GM19351 (cell line): ENCODE measurements around the gene SERPINH1.

Experiments used
- ATAC-seq: cut with Tn5 transposase; IDR thresholded peaks from one replicate; pipeline ENCODE4 v1.9.1; 2021; ENCODE audit warnings: mild to moderate bottlenecking, moderate library complexity; ENCODE audit not compliant: unreplicated experiment

Gene SERPINH1

GRCh38 chr11:75594211-75594610 lies 32.2 kb downstream of the SERPINH1 start:
- no peak for ATAC-seq

GRCh38 chr11:75595429-75595828 lies 33.4 kb downstream of the SERPINH1 start:
- ATAC-seq = no peak

- ATAC-seq = no peak
Observed at GRCh38 chr11:75596914-75597313, 34.9 kb downstream of the SERPINH1 start.

- no peak for ATAC-seq
Observed at GRCh38 chr11:75597636-75598035, 35.6 kb downstream of the SERPINH1 start.

- no peak for ATAC-seq
Observed at GRCh38 chr11:75598264-75598663, 36.2 kb downstream of the SERPINH1 start.

- no peak for ATAC-seq
Observed at GRCh38 chr11:75598900-75599299, 36.8 kb downstream of the SERPINH1 start.

GRCh38 chr11:75600356-75600755 lies 38.3 kb downstream of the SERPINH1 start:
- no peak for ATAC-seq

GRCh38 chr11:75601494-75601893 lies 39.4 kb downstream of the SERPINH1 start:
- no peak for ATAC-seq

- ATAC-seq = no peak
Observed at GRCh38 chr11:75602951-75603350, 40.9 kb downstream of the SERPINH1 start.

GRCh38 chr11:75603791-75604736 lies 42.0 kb downstream of the SERPINH1 start:
- no peak for ATAC-seq

- no peak for ATAC-seq
Observed at GRCh38 chr11:75606099-75606498, 44.0 kb downstream of the SERPINH1 start.

- ATAC-seq = no peak
Observed at GRCh38 chr11:75611823-75612222, 49.8 kb downstream of the SERPINH1 start.

- no peak for ATAC-seq
Observed at GRCh38 chr11:75615751-75616150, 53.7 kb downstream of the SERPINH1 start.

- ATAC-seq = no peak
Observed at GRCh38 chr11:75616281-75616680, 54.2 kb downstream of the SERPINH1 start.
